22Rv1 (cell line): ENCODE results near the gene CHST10.

ENCODE experiments used
- CTCF ChIP-seq: fragments of 450-650 bp; IDR thresholded peaks from 2 replicates; pipeline ENCODE4 v1.5.1; 2017; ENCODE audit warnings: mild to moderate bottlenecking
- ZFX ChIP-seq: fragments of 450-650 bp; IDR thresholded peaks from 2 replicates; pipeline ENCODE4 v1.6.1; 2017; ENCODE audit warnings: antibody characterized with exemption, borderline replicate concordance

- TF ChIP-seq CTCF (no peak), ZFX (no peak)
Measured at GRCh38 chr2:100426384-100426720, 8.9 kb upstream of the CHST10 start.
